DND-41 (cell line): ENCODE measurements around the gene CD79A.

Experiments
- ATAC-seq: fragments of 200-7000 bp; cut with Tn5 transposase; 3 replicates; pipeline ENCODE4 v1.9.1; 2021; ENCODE audit warnings: low read depth; ENCODE audit not compliant: insufficient read depth
- DNase-seq: peaks from one replicate; pipeline ENCODE4 v3.0.0-alpha.2; 2020
- H2AFZ ChIP-seq: 2 replicates; pipeline ENCODE4 v1.6.0; 2012; ENCODE audit warnings: low read depth, low read length
- H3K27ac ChIP-seq: 2 replicates; pipeline ENCODE4 v1.5.1; 2012; ENCODE audit warnings: low read length, inconsistent platforms
- H3K27me3 ChIP-seq: fragments of 200-600 bp; sonication (generic); 2 replicates; pipeline ENCODE4 v1.6.0; 2012; ENCODE audit warnings: low read length, mild to moderate bottlenecking, inconsistent platforms; ENCODE audit not compliant: insufficient read depth, poor library complexity
- H3K36me3 ChIP-seq: 2 replicates; pipeline ENCODE4 v1.5.1; 2012; ENCODE audit warnings: low read length, inconsistent platforms; ENCODE audit not compliant: insufficient read depth
- H3K4me1 ChIP-seq: 2 replicates; pipeline ENCODE4 v1.5.1; 2012; ENCODE audit warnings: mild to moderate bottlenecking, low read length; ENCODE audit not compliant: insufficient read depth
- H3K4me2 ChIP-seq: 2 replicates; pipeline ENCODE4 v1.6.0; 2012; ENCODE audit warnings: mild to moderate bottlenecking, moderate library complexity, low read length, inconsistent platforms; ENCODE audit not compliant: insufficient read depth
- H3K4me3 ChIP-seq, 2 experiments: fragments of 200-600 bp in 1 of 2; shearing (Covaris generic) in 1 of 2; 2 replicates each; pipeline ENCODE4 v1.5.1; 2012 to 2016; ENCODE audit warnings: inconsistent platforms in 2 of 2, low read length in 2 of 2, mild to moderate bottlenecking in 2 of 2, low read depth in 1 of 2, moderate library complexity in 1 of 2
- H3K79me2 ChIP-seq: 2 replicates; pipeline ENCODE4 v1.6.0; 2012; ENCODE audit warnings: low read length, inconsistent platforms; ENCODE audit not compliant: insufficient read depth
- H3K9ac ChIP-seq: 2 replicates; pipeline ENCODE4 v1.6.0; 2012; ENCODE audit warnings: low read depth, mild to moderate bottlenecking, inconsistent platforms, low read length, moderate library complexity
- H3K9me3 ChIP-seq: 2 replicates; pipeline ENCODE4 v1.5.1; 2012; ENCODE audit warnings: low read length, moderate library complexity, mild to moderate bottlenecking, inconsistent platforms; ENCODE audit not compliant: insufficient read depth, severe bottlenecking
- H4K20me1 ChIP-seq: 2 replicates; pipeline ENCODE4 v1.6.0; 2012; ENCODE audit warnings: low read length; ENCODE audit not compliant: insufficient read depth
- EZH2 ChIP-seq: IDR thresholded peaks from 3 replicates; pipeline ENCODE4 v1.6.1; 2012; ENCODE audit warnings: borderline replicate concordance, low read depth, mild to moderate bottlenecking, moderate library complexity, low read length, inconsistent platforms; ENCODE audit not compliant: severe bottlenecking
- TF ChIP-seq, protein P1 (sequence below): IDR thresholded peaks from 2 replicates; pipeline ENCODE4 v1.5.1; 2012; ENCODE audit warnings: borderline replicate concordance, low read length, moderate library complexity, mild to moderate bottlenecking; ENCODE audit not compliant: poor library complexity, severe bottlenecking; ENCODE audit errors: extremely low read depth

CD79A gene

DNA sequence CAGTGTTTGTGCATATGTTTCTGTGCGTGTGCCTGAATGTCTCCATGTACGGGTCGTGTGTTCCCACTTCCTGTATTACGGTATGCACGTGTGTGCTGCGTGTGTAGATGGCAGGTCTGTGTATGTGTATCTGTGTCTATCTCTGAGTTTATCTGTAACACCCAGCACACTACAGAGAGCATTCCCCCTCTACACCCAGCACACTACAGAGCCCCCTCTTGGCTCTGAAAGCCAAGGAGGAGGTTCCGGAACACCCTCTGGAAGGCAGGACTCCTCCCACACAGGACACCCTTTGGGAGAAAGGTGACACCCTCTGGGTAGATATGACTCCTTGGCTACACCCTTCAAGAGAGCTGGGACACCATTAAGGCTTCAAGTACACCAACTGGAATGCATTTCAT lies 53.2 kb downstream of the CD79A start:
- TF ChIP-seq, protein P1, sequence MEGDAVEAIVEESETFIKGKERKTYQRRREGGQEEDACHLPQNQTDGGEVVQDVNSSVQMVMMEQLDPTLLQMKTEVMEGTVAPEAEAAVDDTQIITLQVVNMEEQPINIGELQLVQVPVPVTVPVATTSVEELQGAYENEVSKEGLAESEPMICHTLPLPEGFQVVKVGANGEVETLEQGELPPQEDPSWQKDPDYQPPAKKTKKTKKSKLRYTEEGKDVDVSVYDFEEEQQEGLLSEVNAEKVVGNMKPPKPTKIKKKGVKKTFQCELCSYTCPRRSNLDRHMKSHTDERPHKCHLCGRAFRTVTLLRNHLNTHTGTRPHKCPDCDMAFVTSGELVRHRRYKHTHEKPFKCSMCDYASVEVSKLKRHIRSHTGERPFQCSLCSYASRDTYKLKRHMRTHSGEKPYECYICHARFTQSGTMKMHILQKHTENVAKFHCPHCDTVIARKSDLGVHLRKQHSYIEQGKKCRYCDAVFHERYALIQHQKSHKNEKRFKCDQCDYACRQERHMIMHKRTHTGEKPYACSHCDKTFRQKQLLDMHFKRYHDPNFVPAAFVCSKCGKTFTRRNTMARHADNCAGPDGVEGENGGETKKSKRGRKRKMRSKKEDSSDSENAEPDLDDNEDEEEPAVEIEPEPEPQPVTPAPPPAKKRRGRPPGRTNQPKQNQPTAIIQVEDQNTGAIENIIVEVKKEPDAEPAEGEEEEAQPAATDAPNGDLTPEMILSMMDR = no peak
- TF ChIP-seq EZH2 = no peak
- Histone ChIP-seq H3K36me3 (peaks cover 5% of the 10 kb centered on the region; the same call in 1 of the 2 replicates), H3K27me3 (no peaks in the 10 kb centered on the region), H3K9ac (no peak overlapping the region), H3K9me3 (no peaks in the 10 kb centered on the region), H2AFZ (no peak overlapping the region), H3K79me2 (peaks cover 6% of the 10 kb centered on the region), H3K4me1 (peaks cover 49% of the 10 kb centered on the region), H4K20me1 (peaks cover 9% of the 10 kb centered on the region; the same call in 1 of the 2 replicates), H3K27ac (no peak overlapping the region), H3K4me2 (peak overlapping the region; percentile 90; the same call in 1 of the 2 replicates), H3K4me3 (no peak overlapping the region)
- no peak for ATAC-seq
- DNase-seq = no peak
